Adipocyte (in vitro differentiated cells): ENCODE measurements around the gene ZNF319.

ENCODE experiments used
- DNase-seq: peaks from one replicate; pipeline ENCODE4 v3.0.0-alpha.2; 2015; ENCODE audit warnings: low read depth
- H3K27me3 ChIP-seq: replicated peaks from 2 replicates; pipeline ENCODE4 v1.7.0; 2013; ENCODE audit warnings: mild to moderate bottlenecking, low read length, moderate library complexity; ENCODE audit not compliant: control insufficient read depth, insufficient read depth
- H3K36me3 ChIP-seq: 2 replicates; pipeline ENCODE4 v1.7.0; 2013; ENCODE audit warnings: low read length, mild to moderate bottlenecking, moderate library complexity; ENCODE audit not compliant: control insufficient read depth, insufficient read depth, severe bottlenecking
- H3K4me1 ChIP-seq: 2 replicates; pipeline ENCODE4 v1.7.0; 2013; ENCODE audit warnings: mild to moderate bottlenecking, low read length, moderate library complexity; ENCODE audit not compliant: control insufficient read depth, insufficient read depth
- H3K4me3 ChIP-seq: 2 replicates; pipeline ENCODE4 v1.7.0; 2013; ENCODE audit warnings: mild to moderate bottlenecking, low read length, moderate library complexity
- H3K9ac ChIP-seq: 2 replicates; pipeline ENCODE4 v1.7.0; 2013; ENCODE audit warnings: mild to moderate bottlenecking, low read length, moderate library complexity
- H3K9me3 ChIP-seq: 2 replicates; pipeline ENCODE4 v1.7.0; 2013; ENCODE audit warnings: mild to moderate bottlenecking, low read length, moderate library complexity; ENCODE audit not compliant: control insufficient read depth

ZNF319 gene

GRCh38 chr16:57956270-57956808 lies 44.1 kb downstream of the ZNF319 start:
- no peak for DNase-seq
- peaks cover 74% of the 10 kb centered on the region for H3K27me3 ChIP-seq
- no peaks in the 10 kb centered on the region for H3K36me3 ChIP-seq

GRCh38 chr16:57955572-57956188 lies 44.8 kb downstream of the ZNF319 start:
- Histone ChIP-seq H3K4me1 (no peaks in the 10 kb centered on the region), H3K9ac (no peak overlapping the region), H3K4me3 (no peak overlapping the region), H3K36me3 (no peaks in the 10 kb centered on the region), H3K27me3 (peaks cover 73% of the 10 kb centered on the region), H3K9me3 (no peaks in the 10 kb centered on the region)
- DNase-seq, result no peak

More at GRCh38 chr16:57956270-57956808, 44.1 kb downstream of the ZNF319 start:
- H3K9ac ChIP-seq, result no peak overlapping the region
- no peaks in the 10 kb centered on the region for H3K4me1 ChIP-seq
- no peak overlapping the region for H3K4me3 ChIP-seq
- no peaks in the 10 kb centered on the region for H3K9me3 ChIP-seq

GRCh38 chr16:57953857-57954256 lies 46.6 kb downstream of the ZNF319 start:
- no peaks in the 10 kb centered on the region for H3K36me3 ChIP-seq
- peaks cover 77% of the 10 kb centered on the region for H3K27me3 ChIP-seq
- peaks cover 4% of the 10 kb centered on the region for H3K9me3 ChIP-seq
- H3K4me3 ChIP-seq, result no peak overlapping the region
- no peak for DNase-seq
- H3K9ac ChIP-seq, result no peak overlapping the region
- no peaks in the 10 kb centered on the region for H3K4me1 ChIP-seq

- Histone ChIP-seq H3K4me3 (no peak overlapping the region), H3K27me3 (peaks cover 82% of the 10 kb centered on the region), H3K9me3 (peaks cover 4% of the 10 kb centered on the region), H3K9ac (no peak overlapping the region), H3K4me1 (no peaks in the 10 kb centered on the region), H3K36me3 (no peaks in the 10 kb centered on the region)
- DNase-seq, result no peak
These were observed 47.6 kb downstream of the ZNF319 start for GRCh38 chr16:57952909-57953308.

GRCh38 chr16:57951204-57951960 lies 49.1 kb downstream of the ZNF319 start:
- peaks cover 4% of the 10 kb centered on the region for H3K9me3 ChIP-seq
- no peaks in the 10 kb centered on the region for H3K36me3 ChIP-seq
- peaks cover 74% of the 10 kb centered on the region for H3K27me3 ChIP-seq
- DNase-seq, result no peak
- H3K9ac ChIP-seq, result no peak overlapping the region
- no peak overlapping the region for H3K4me3 ChIP-seq
- no peaks in the 10 kb centered on the region for H3K4me1 ChIP-seq

GRCh38 chr16:57950382-57950781 lies 50.1 kb downstream of the ZNF319 start:
- Histone ChIP-seq H3K4me1 (no peaks in the 10 kb centered on the region), H3K4me3 (no peak overlapping the region), H3K27me3 (peaks cover 76% of the 10 kb centered on the region), H3K36me3 (no peaks in the 10 kb centered on the region), H3K9ac (no peak overlapping the region), H3K9me3 (peaks cover 4% of the 10 kb centered on the region)
- DNase-seq, result no peak

- H3K27me3 ChIP-seq, result peaks cover 77% of the 10 kb centered on the region
- no peaks in the 10 kb centered on the region for H3K4me1 ChIP-seq
- no peak overlapping the region for H3K4me3 ChIP-seq
- DNase-seq, result no peak
- no peak overlapping the region for H3K9ac ChIP-seq
- peaks cover 4% of the 10 kb centered on the region for H3K9me3 ChIP-seq
- H3K36me3 ChIP-seq, result no peaks in the 10 kb centered on the region
These were observed 50.8 kb downstream of the ZNF319 start for GRCh38 chr16:57949595-57950238.

GRCh38 chr16:57949013-57949412 lies 51.5 kb downstream of the ZNF319 start:
- no peak overlapping the region for H3K9ac ChIP-seq
- H3K9me3 ChIP-seq, result peaks cover 4% of the 10 kb centered on the region
- H3K36me3 ChIP-seq, result no peaks in the 10 kb centered on the region
- no peaks in the 10 kb centered on the region for H3K4me1 ChIP-seq
- no peak for DNase-seq
- no peak overlapping the region for H3K4me3 ChIP-seq
- peaks cover 73% of the 10 kb centered on the region for H3K27me3 ChIP-seq

- Histone ChIP-seq H3K4me1 (no peaks in the 10 kb centered on the region), H3K9ac (no peak overlapping the region), H3K4me3 (no peak overlapping the region), H3K27me3 (peaks cover 65% of the 10 kb centered on the region), H3K9me3 (peaks cover 4% of the 10 kb centered on the region), H3K36me3 (no peaks in the 10 kb centered on the region)
- DNase-seq, result no peak
These were observed 52.4 kb downstream of the ZNF319 start for GRCh38 chr16:57948027-57948426.

- Histone ChIP-seq H3K4me1 (no peaks in the 10 kb centered on the region), H3K9ac (no peak overlapping the region), H3K36me3 (no peaks in the 10 kb centered on the region), H3K9me3 (peaks cover 4% of the 10 kb centered on the region), H3K4me3 (no peak overlapping the region), H3K27me3 (peaks cover 65% of the 10 kb centered on the region)
- DNase-seq, result no peak
These were observed 53.2 kb downstream of the ZNF319 start for GRCh38 chr16:57947261-57947660.

GRCh38 chr16:57946181-57946801 lies 54.2 kb downstream of the ZNF319 start:
- Histone ChIP-seq H3K36me3 (no peaks in the 10 kb centered on the region), H3K4me1 (no peaks in the 10 kb centered on the region), H3K9ac (no peak overlapping the region), H3K4me3 (no peak overlapping the region), H3K27me3 (peaks cover 56% of the 10 kb centered on the region), H3K9me3 (peaks cover 4% of the 10 kb centered on the region)
- DNase-seq, result no peak
